Endodermal cell (in vitro differentiated cells): ENCODE results near the gene TEKT4. TPM values are rescaled to one million over a fixed set of nuclear protein-coding genes. Genes with fewer than 3 reads are reported as not detected.
"Not testable (repeated sequence)": the region's sequence is repeated elsewhere in the genome, so short reads cannot be mapped to it uniquely, and the experiment has no call there.

Experiments used
- DNase-seq: peaks from one replicate; pipeline ENCODE4 v3.0.0-alpha.2; 2017
- H3K27ac ChIP-seq: 2 replicates; pipeline ENCODE4 v1.5.1; 2013; ENCODE audit warnings: mild to moderate bottlenecking, low read depth, low read length, moderate library complexity
- H3K27me3 ChIP-seq: 2 replicates; pipeline ENCODE4 v1.6.1; 2013; ENCODE audit warnings: mild to moderate bottlenecking, low read length, moderate library complexity; ENCODE audit not compliant: insufficient read depth, control insufficient read depth, poor library complexity, severe bottlenecking
- H3K36me3 ChIP-seq: 2 replicates; pipeline ENCODE4 v1.7.0; 2013; ENCODE audit warnings: mild to moderate bottlenecking, low read length, moderate library complexity; ENCODE audit not compliant: control insufficient read depth, insufficient read depth
- H3K4me1 ChIP-seq: one replicate; pipeline ENCODE4 v1.7.0; 2013; ENCODE audit warnings: low read length; ENCODE audit not compliant: control insufficient read depth, insufficient read depth
- H3K4me3 ChIP-seq: 2 replicates; pipeline ENCODE4 v1.5.1; 2013; ENCODE audit warnings: mild to moderate bottlenecking, low read length, moderate library complexity
- H3K9ac ChIP-seq: 2 replicates; pipeline ENCODE4 v1.6.1; 2013; ENCODE audit warnings: mild to moderate bottlenecking, low read length, moderate library complexity; ENCODE audit not compliant: poor library complexity, severe bottlenecking; ENCODE audit errors: extremely low read depth
- H3K9me3 ChIP-seq: 2 replicates; pipeline ENCODE4 v1.6.1; 2013; ENCODE audit warnings: mild to moderate bottlenecking, low read length, moderate library complexity; ENCODE audit not compliant: control insufficient read depth
- H3K27ac Mint-ChIP-seq: 2 replicates; pipeline ENCODE4 v1.8.0; 2020; ENCODE audit warnings: mixed read lengths
- H3K27me3 Mint-ChIP-seq: 2 replicates; pipeline ENCODE4 v1.8.0; 2021; ENCODE audit warnings: mild to moderate bottlenecking, mixed read lengths; ENCODE audit not compliant: insufficient read depth
- H3K36me3 Mint-ChIP-seq: 2 replicates; pipeline ENCODE4 v1.8.0; 2020; ENCODE audit warnings: low read depth, mixed read lengths
- H3K4me1 Mint-ChIP-seq: 2 replicates; pipeline ENCODE4 v1.8.0; 2020; ENCODE audit warnings: mixed read lengths
- H3K4me3 Mint-ChIP-seq: 2 replicates; pipeline ENCODE4 v1.8.0; 2020; ENCODE audit warnings: mild to moderate bottlenecking, moderate library complexity, mixed read lengths
- H3K9me3 Mint-ChIP-seq: 2 replicates; pipeline ENCODE4 v1.8.0; 2020; ENCODE audit warnings: mild to moderate bottlenecking, mixed read lengths
- CTCF ChIP-seq: fragments of 200-600 bp; sonication (generic); conservative IDR thresholded peaks from 2 replicates; pipeline ENCODE4 v1.5.0; 2021; ENCODE audit warnings: antibody characterized with exemption, mild to moderate bottlenecking
- WGBS, 2 experiments: methylation state at CpG; one replicate each; pipeline versions ENCODE4 v1.1.5 to v1.1.7; 2013; ENCODE audit warnings: missing lambda C conversion rate in 2 of 2, mixed read lengths in 1 of 2; ENCODE audit not compliant: insufficient coverage in 1 of 2, insufficient read length in 1 of 2; 5-methylcytosine and 5-hydroxymethylcytosine counted together
- total RNA-seq, 2 donors: library from RNA; stranded (reverse); fragmentation: NEBNext Ultra II Directional in 1 of 2; extraction: Animal tissue kit (Norgen Biotek cat#: 25700) in 1 of 2; gene quantifications; 2 replicates in 1 of 2; 3 replicates in 1 of 2; pipeline ENCODE4 v1.2.1, GENCODE V29; 2021

The TEKT4 gene
- total RNA-seq, 2 donors from 2014 or later, result not detected

- no peaks in the 10 kb centered on the region for H3K27me3 Mint-ChIP-seq
- H3K9me3 Mint-ChIP-seq, result no peaks in the 10 kb centered on the region
- H3K27me3 ChIP-seq, result no peaks in the 10 kb centered on the region
- H3K9ac ChIP-seq, result no peak overlapping the region
- H3K4me1 ChIP-seq, result no peaks in the 10 kb centered on the region
- no peaks in the 10 kb centered on the region for H3K36me3 Mint-ChIP-seq
- H3K27ac Mint-ChIP-seq, result no peak overlapping the region
- 0 to 63% methylated on average over 1 to 4 of the region's 4 CpGs for WGBS, 2 experiments
- H3K4me3 Mint-ChIP-seq, result no peak overlapping the region
- no peak overlapping the region for H3K4me3 ChIP-seq
- H3K36me3 ChIP-seq, result no peaks in the 10 kb centered on the region
- H3K4me1 Mint-ChIP-seq, result no peaks in the 10 kb centered on the region
- DNase-seq, result no peak
- no peak overlapping the region for H3K27ac ChIP-seq
- no peak for TF ChIP-seq CTCF
- no peaks in the 10 kb centered on the region for H3K9me3 ChIP-seq
These were observed 19.0 kb downstream of the TEKT4 start for GRCh38 chr2:94890234-94890633.

- not testable (repeated sequence) for H3K36me3 Mint-ChIP-seq, H3K27me3 ChIP-seq, H3K9ac ChIP-seq, DNase-seq, H3K4me3 ChIP-seq, H3K4me3 Mint-ChIP-seq, H3K27me3 Mint-ChIP-seq, H3K27ac ChIP-seq, H3K9me3 ChIP-seq, H3K4me1 Mint-ChIP-seq, H3K4me1 ChIP-seq, H3K9me3 Mint-ChIP-seq, H3K27ac Mint-ChIP-seq, H3K36me3 ChIP-seq
- 81 to 86% methylated on average over 4 to 7 of the region's 7 CpGs for WGBS, 2 experiments
These were observed 24.0 kb downstream of the TEKT4 start for GRCh38 chr2:94895273-94895672.

GRCh38 chr2:94906976-94907375, 35.7 kb downstream of the TEKT4 start:
- H3K27me3 ChIP-seq, H3K27ac ChIP-seq, H3K9ac ChIP-seq, H3K4me3 Mint-ChIP-seq, H3K36me3 ChIP-seq, H3K36me3 Mint-ChIP-seq, H3K27me3 Mint-ChIP-seq, H3K4me1 Mint-ChIP-seq, DNase-seq, H3K4me1 ChIP-seq, H3K4me3 ChIP-seq, H3K27ac Mint-ChIP-seq: not testable (repeated sequence)
- H3K9me3 ChIP-seq, result peaks cover 19% of the 10 kb centered on the region
- peaks cover 39% of the 10 kb centered on the region for H3K9me3 Mint-ChIP-seq
- 70 to 80% methylated on average over 2 to 4 of the region's 4 CpGs for WGBS, 2 experiments

GRCh38 chr2:94923196-94923595, 52.0 kb downstream of the TEKT4 start:
- Histone ChIP-seq H3K4me3 (no peak overlapping the region), H3K4me1 (no peaks in the 10 kb centered on the region), H3K27me3 (no peaks in the 10 kb centered on the region), H3K9me3 (peaks cover 8% of the 10 kb centered on the region), H3K36me3 (no peaks in the 10 kb centered on the region), H3K9ac (no peak overlapping the region), H3K27ac (no peak overlapping the region)
- DNase-seq, result no peak
- Mint-ChIP-seq H3K36me3 (no peaks in the 10 kb centered on the region), H3K4me3 (no peak overlapping the region), H3K9me3 (peaks cover 71% of the 10 kb centered on the region), H3K27me3 (no peaks in the 10 kb centered on the region), H3K4me1 (no peaks in the 10 kb centered on the region), H3K27ac (no peak overlapping the region)
- no peak for TF ChIP-seq CTCF
- 79 to 80% methylated on average over 10 to 11 of the region's 11 CpGs for WGBS, 2 experiments

GRCh38 chr2:94924999-94925398, 53.8 kb downstream of the TEKT4 start:
- peaks cover 69% of the 10 kb centered on the region for H3K9me3 Mint-ChIP-seq
- not testable (repeated sequence) for DNase-seq, H3K27ac Mint-ChIP-seq, H3K4me1 Mint-ChIP-seq, H3K27ac ChIP-seq, H3K4me1 ChIP-seq, H3K9me3 ChIP-seq, H3K4me3 ChIP-seq, H3K4me3 Mint-ChIP-seq, H3K27me3 ChIP-seq, H3K36me3 ChIP-seq, H3K36me3 Mint-ChIP-seq, H3K9ac ChIP-seq, H3K27me3 Mint-ChIP-seq
- WGBS, 2 experiments, result 47 to 62% methylated on average over 2 of the region's 2 CpGs
